Measurements from ENCODE around the gene PTPRT. TPM values are rescaled to one million over a fixed set of nuclear protein-coding genes. Genes with fewer than 3 reads are reported as not detected.

The PTPRT gene
- total and polyA plus RNA-seq, 10 of the 15 experiments (the other 5 are each of a cell fraction or from before 2014, with no cell fraction given): not detected

GRCh38 chr20:42846784-42847490 lies 342.8 kb downstream of the PTPRT start (continued):
- TF ChIP-seq ETV6 (conservative IDR thresholded peaks at IDR 0.05 in 1 of 2, IDR thresholded peaks at IDR 0.05 in 1 of 2; ENCODE audit: borderline replicate concordance in 1 of 2, low read depth in 1 of 2): no peak
- TF ChIP-seq ZZZ3 (IDR thresholded peaks at IDR 0.05; ENCODE audit: control insufficient read depth, insufficient read length, low read depth): no peak
- no peak for TF ChIP-seq POU2F2 (IDR thresholded peaks at IDR 0.05; ENCODE audit: borderline replicate concordance, low read depth, low read length)

- Histone ChIP-seq H3K4me1 (ENCODE audit: control insufficient read depth, insufficient read depth, low read length) (no peaks in the 10 kb centered on the region), H3K27me3 (replicated peaks in 1 of 2; ENCODE audit: control insufficient read depth in 2 of 2, insufficient read depth in 2 of 2, low read length in 1 of 2) (no peaks in the 10 kb centered on the region), H3K36me3 (ENCODE audit: control insufficient read depth in 2 of 2, insufficient read depth in 2 of 2, low read length in 1 of 2) (no peaks in the 10 kb centered on the region), H3K9me3 (replicated peaks; ENCODE audit: control insufficient read depth, insufficient read depth, low read length) (no peaks in the 10 kb centered on the region), H3K9ac (ENCODE audit: control insufficient read depth, insufficient read depth, low read length) (no peak overlapping the region), H3K79me2 (ENCODE audit: control insufficient read depth, insufficient read depth, low read length) (no peaks in the 10 kb centered on the region), H3K4me2 (ENCODE audit: control insufficient read depth, insufficient read depth) (no peak overlapping the region), H3K27ac (ENCODE audit: control insufficient read depth, insufficient read depth) (no peak overlapping the region), H4K20me1 (ENCODE audit: control insufficient read depth, insufficient read depth) (no peaks in the 10 kb centered on the region), H3K4me3 (no peak overlapping the region), H2AFZ (ENCODE audit: control insufficient read depth, low read depth, low read length) (no peak overlapping the region)
- ChIA-PET POLR2A (no interaction called here), SMC1A (ENCODE audit: uncharacterized antibody, unreplicated experiment) (no interaction called here), RAD21 (ENCODE audit: unreplicated experiment) (no interaction called here), CTCF (no interaction called here)
- BruUV-seq (replicated peaks): no TSS peak
- intact Hi-C loops (cut with micrococcal nuclease; ENCODE audit: unreplicated experiment) (no loop called here), in situ Hi-C loops (cut with MboI) (no loop called here)
- ATAC-seq: no peak
- DNase-seq (ENCODE audit: low read depth, low spot score): no peak
- WGBS (ENCODE audit: insufficient coverage, insufficient replicate concordance, low lambda C conversion rate, missing lambda C conversion rate): 49% methylated on average over 6 of the region's 6 CpGs
- no peak for FAIRE-seq
- TF ChIP-seq TBL1XR1 (IDR thresholded peaks at IDR 0.05; ENCODE audit: low read depth, low read length): no peak
- TF ChIP-seq MEF2B (IDR thresholded peaks at IDR 0.05; ENCODE audit: partially characterized antibody, poor library complexity, severe bottlenecking): no peak
- no peak for TF ChIP-seq CHD4 (IDR thresholded peaks at IDR 0.05)
- TF ChIP-seq TCF7 (IDR thresholded peaks at IDR 0.05; ENCODE audit: borderline replicate concordance): no peak
- TF ChIP-seq STAT3 (IDR thresholded peaks at IDR 0.05; ENCODE audit: low read depth, low read length): no peak
- TF ChIP-seq IRF5 (IDR thresholded peaks at IDR 0.05; ENCODE audit: borderline replicate concordance): no peak
- no peak for TF ChIP-seq NFYA (IDR thresholded peaks at IDR 0.05; ENCODE audit: borderline replicate concordance, low read depth, low read length)
- no peak for TF ChIP-seq RBBP5 (conservative IDR thresholded peaks at IDR 0.05)
- no peak for TF ChIP-seq SMAD5 (IDR thresholded peaks at IDR 0.05; ENCODE audit: low read depth)
- TF ChIP-seq BCLAF1 (IDR thresholded peaks at IDR 0.05): no peak
- TF ChIP-seq EED (IDR thresholded peaks at IDR 0.05; ENCODE audit: low read depth): no peak
- no peak for TF ChIP-seq CBX5 (IDR thresholded peaks at IDR 0.05; ENCODE audit: low read depth)
- no peak for TF ChIP-seq REST (IDR thresholded peaks at IDR 0.05; ENCODE audit: low read depth, low read length)
Measured at GRCh38 chr20:42844751-42845150, 345.0 kb downstream of the PTPRT start.
